Heart right ventricle (tissue), 16 donors: ENCODE data around the gene XRCC4. TPM values are rescaled to one million over a fixed set of nuclear protein-coding genes. Genes with fewer than 3 reads are reported as not detected.

Source experiments
- ATAC-seq, 8 donors: fragments of 200-7000 bp; cut with Tn5 transposase; one replicate each; pipeline ENCODE4 v1.9.1; 2020; ENCODE audit warnings: mild to moderate bottlenecking in 8 of 8, moderate library complexity in 8 of 8, moderate number of reproducible peaks in 1 of 8
- DNase-seq, 2 donors: peaks; one replicate each; pipeline ENCODE4 v3.0.0-alpha.2; 2020
- H3K27ac ChIP-seq, 10 donors: fragments of 200-600 bp; sonication (generic) in 2 of 10; one replicate each; pipeline versions ENCODE4 v1.5.0 to v1.8.0; 2020 to 2022; ENCODE audit warnings: mild to moderate bottlenecking in 3 of 10
- H3K27me3 ChIP-seq, 7 donors: fragments of 200-600 bp; one replicate each; pipeline ENCODE4 v1.8.0; 2021 to 2022; ENCODE audit warnings: mild to moderate bottlenecking in 2 of 7
- H3K36me3 ChIP-seq, 9 donors: fragments of 200-600 bp; sonication (generic) in 1 of 9; one replicate each; pipeline versions ENCODE4 v1.5.0 to v1.8.0; 2020 to 2022; ENCODE audit warnings: mild to moderate bottlenecking in 2 of 9
- H3K4me1 ChIP-seq, 9 donors: fragments of 200-600 bp; sonication (generic) in 1 of 9; one replicate each; pipeline versions ENCODE4 v1.5.0 to v1.8.0; 2020 to 2022; ENCODE audit warnings: mild to moderate bottlenecking in 4 of 9
- H3K4me3 ChIP-seq, 10 donors: fragments of 200-600 bp; sonication (generic) in 2 of 10; one replicate each; pipeline versions ENCODE4 v1.5.0 to v1.8.0; 2020 to 2022; ENCODE audit warnings: mild to moderate bottlenecking in 7 of 10, moderate library complexity in 2 of 10
- H3K9me3 ChIP-seq, 11 donors: fragments of 200-600 bp in 10 of 11; sonication (generic) in 2 of 11; one replicate each; pipeline versions ENCODE4 v1.5.0 to v1.8.0; 2013 to 2022; ENCODE audit warnings: mild to moderate bottlenecking in 2 of 11, control low read depth in 1 of 11, moderate library complexity in 1 of 11
- WGBS, 2 donors: extraction: QIAGEN DNeasy Blood & Tissue Kit; methylation state at CpG; one replicate each; pipeline ENCODE4 v1.1.7; 2013; ENCODE audit warnings: inconsistent platforms in 1 of 2; 5-methylcytosine and 5-hydroxymethylcytosine counted together
- intact Hi-C, 10 donors: fragments of 100-400 bp; cut with DNase I; formaldehyde crosslinking; loops; one replicate each; pipeline versions ENCODE4 v1.11.1 to v1.14.2; 2022
- polyA plus RNA-seq, 2 donors: library from polyadenylated mRNA; stranded (reverse); fragments of 200-250 nt; gene quantifications; one replicate each; pipeline ENCODE4 v1.2.3, GENCODE V29; 2013
- total RNA-seq, 10 donors: library from RNA; stranded (reverse); fragmentation: NEBNext Ultra II Directional in 3 of 10; extraction: Animal tissue kit (Norgen Biotek cat#: 25700) in 3 of 10; gene quantifications; one replicate each; pipeline versions ENCODE4 v1.2.1 to v1.2.4, GENCODE V29; 2021 to 2023
- TF ChIP-seq, protein P1 (sequence below), 9 donors: fragments of 200-600 bp; sonication (generic) in 2 of 9; IDR thresholded peaks; one replicate each; pipeline versions ENCODE4 v1.5.0 to v1.8.0; 2021 to 2022; ENCODE audit warnings: antibody characterized with exemption in 9 of 9, mild to moderate bottlenecking in 5 of 9, moderate library complexity in 1 of 9
- donor health status: Arrhythmogenic right ventricular cardiomyopathy.
- donor health status: ischemic (EF 13 %, LVEDD 7.1; RV severe dilation, severe dysfunction).
- donor health status: healthy with polysubstance abuse.
- donor health status: DM: no; HTN: yes; CAD: no.
- donor health status: DM: no; HTN: no; CAD: no.
- donor health status: ischemic (EF 25% LVEDD 6.9; RV normal size, moderate dysfunction).
- donor health status: ischemic (EF 25% LVEDD 5.7; RV mildly dilated, moderate dysfunction).
- donor health status: healthy.
- donor health status: DM: yes; HTN: yes; CAD: no.
- donor health status: Ischemic cardiomyopathy.
- donor health status: ischemic (EF 35%, LVEDD 5.7; RV mildly dilated, moderate dysfunction).
- donor health status: nonischemic (EF 11% LVEDD 7.7; RV severe dilation, severe dysfunction).
- donor health status: DM: yes; HTN: yes; CAD: no.
- donor health status: PGD.
- donor health status: ischemic (EF 29% LVEDD 5.4; RV normal size, mild dysfunction).
- donor health status: nonischemic (EF 23%, LVEDD 6.1; RV moderate dilation, normal function).

Gene XRCC4
- total and polyA plus RNA-seq, 12 donors, result 3.6 to 14.4 (median 6.8) TPM

DNA sequence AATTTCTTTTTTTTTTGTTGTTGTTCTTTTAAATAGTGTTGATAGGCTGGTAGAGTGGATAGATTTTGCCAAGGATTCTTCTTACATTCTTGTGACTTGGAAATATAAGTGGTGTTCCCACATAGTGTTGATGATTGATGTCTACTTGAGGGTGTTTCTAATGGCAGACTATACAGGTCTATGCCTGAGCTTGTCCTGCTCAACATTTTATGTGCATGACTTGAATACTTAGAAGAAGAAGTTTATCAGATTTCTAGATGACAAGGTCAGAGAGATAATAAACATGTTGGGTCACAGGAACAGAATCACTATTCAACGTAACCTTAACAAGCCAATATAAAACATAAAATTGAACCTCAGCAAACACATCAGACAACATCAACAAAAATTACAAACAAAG, 24.2 kb downstream of the XRCC4 start:
- Histone ChIP-seq H3K4me3 (no peak overlapping the region), H3K27ac (no peak overlapping the region), H3K27me3 (no peaks in the 10 kb centered on the region), H3K4me1 (peaks cover 0 to 26% (median 19%) of the 10 kb centered on the region in 9 donors), H3K36me3 (no peaks in the 10 kb centered on the region), H3K9me3 (no peaks in the 10 kb centered on the region)
- TF ChIP-seq, protein P1, sequence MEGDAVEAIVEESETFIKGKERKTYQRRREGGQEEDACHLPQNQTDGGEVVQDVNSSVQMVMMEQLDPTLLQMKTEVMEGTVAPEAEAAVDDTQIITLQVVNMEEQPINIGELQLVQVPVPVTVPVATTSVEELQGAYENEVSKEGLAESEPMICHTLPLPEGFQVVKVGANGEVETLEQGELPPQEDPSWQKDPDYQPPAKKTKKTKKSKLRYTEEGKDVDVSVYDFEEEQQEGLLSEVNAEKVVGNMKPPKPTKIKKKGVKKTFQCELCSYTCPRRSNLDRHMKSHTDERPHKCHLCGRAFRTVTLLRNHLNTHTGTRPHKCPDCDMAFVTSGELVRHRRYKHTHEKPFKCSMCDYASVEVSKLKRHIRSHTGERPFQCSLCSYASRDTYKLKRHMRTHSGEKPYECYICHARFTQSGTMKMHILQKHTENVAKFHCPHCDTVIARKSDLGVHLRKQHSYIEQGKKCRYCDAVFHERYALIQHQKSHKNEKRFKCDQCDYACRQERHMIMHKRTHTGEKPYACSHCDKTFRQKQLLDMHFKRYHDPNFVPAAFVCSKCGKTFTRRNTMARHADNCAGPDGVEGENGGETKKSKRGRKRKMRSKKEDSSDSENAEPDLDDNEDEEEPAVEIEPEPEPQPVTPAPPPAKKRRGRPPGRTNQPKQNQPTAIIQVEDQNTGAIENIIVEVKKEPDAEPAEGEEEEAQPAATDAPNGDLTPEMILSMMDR (IDR thresholded peaks at IDR 0.05), result no peak
- intact Hi-C loops, result no loop called here
- DNase-seq (no peak), ATAC-seq (peak in 1 of 8 donors; percentile 56)
- WGBS, 2 donors, result 64 to 80% methylated on average over 1 of the region's 1 CpG

DNA sequence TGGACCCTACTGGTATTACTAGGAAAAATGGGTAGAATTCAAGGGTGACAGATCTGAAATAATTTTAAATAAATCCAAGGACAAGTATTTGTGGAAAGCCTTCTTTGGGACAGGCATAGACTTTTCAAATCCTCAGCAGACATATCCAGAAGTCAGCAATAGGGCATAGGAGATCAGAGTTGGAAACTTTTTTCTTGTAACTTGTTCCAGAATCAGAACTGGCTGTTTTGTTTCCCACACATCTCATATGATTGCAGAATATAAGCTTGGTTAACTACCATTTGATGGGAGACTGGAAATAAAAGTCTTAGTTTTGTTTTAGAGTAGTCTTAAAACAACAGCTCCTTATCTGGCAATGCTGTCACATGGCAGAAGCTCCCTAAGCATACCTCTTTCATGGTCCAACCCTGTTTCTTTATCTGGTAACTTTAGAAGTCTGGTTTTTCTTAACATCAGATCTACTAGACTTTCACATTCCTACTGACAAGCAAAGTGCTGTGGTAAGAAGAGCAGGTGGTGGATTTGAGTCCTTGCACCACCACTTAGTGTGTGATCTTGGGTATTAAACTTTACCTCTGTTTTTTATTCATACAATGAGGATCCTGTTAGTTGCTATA, 25.1 kb downstream of the XRCC4 start:
- Histone ChIP-seq H3K9me3 (no peaks in the 10 kb centered on the region), H3K36me3 (no peaks in the 10 kb centered on the region), H3K4me3 (no peak overlapping the region), H3K4me1 (peaks cover 0 to 22% (median 10%) of the 10 kb centered on the region in 9 donors), H3K27me3 (no peaks in the 10 kb centered on the region), H3K27ac (peak overlapping the region in 1 of 10 donors; percentile 11)
- intact Hi-C loops, result no loop called here
- TF ChIP-seq, protein P1 (IDR thresholded peaks at IDR 0.05), result no peak
- DNase-seq (no peak), ATAC-seq (no peak)

DNA sequence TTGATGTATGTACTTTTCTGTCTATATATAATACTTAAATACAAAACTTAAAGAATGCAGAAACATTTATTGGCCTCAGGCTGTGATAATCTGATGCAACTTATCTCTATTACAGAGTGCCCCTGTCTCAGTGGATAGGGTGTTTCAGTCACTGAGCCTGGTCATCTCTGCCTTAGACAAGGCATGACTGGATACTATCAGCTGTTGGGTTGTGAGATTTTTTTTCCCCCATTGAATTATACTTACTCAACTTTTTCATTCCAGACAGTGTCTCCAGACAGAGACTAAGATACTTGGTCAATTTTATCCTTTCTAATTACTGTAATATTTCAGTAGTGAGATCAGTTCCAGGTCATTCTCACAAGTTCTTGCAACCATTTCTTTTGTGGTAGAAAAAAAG, 26.7 kb downstream of the XRCC4 start:
- TF ChIP-seq, protein P1 (IDR thresholded peaks at IDR 0.05), result no peak
- ATAC-seq, result no peak

DNA sequence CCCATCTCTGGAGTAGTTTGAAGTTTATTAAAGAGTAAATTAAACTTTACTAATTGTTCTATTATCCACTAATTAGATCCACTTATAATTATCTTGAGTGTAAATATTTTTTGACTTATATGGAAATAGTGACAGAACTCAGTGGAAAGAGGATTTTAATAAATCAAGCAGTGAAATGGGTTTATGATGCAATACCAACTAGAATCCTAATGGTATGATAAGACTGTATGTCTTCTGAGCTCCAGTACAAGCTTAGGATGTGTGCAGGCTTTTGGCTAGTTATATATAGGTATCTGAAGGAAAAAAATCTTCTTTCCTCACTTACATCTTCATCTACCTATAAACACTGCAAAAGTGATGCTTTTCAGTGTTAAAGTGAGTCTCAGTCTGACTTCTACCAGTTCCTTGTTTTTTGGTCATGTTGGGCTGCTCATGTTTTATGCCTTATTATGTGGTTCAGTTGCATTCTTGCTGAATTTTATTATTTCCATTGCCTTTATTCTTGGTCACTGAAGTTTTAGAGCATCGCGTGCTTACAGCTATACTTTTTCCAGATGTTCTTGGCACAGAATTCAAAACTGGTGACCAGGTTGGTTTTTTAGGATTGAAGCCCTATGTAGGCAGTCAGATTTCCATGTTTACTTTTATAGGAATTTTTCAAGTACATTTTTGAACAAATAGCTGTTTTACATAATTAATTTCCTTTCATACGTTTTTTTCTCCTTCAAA, 30.5 kb downstream of the XRCC4 start:
- ATAC-seq (no peak), DNase-seq (no peak)
- peaks cover 0 to 12% (median 0%) of the 10 kb centered on the region in 9 donors for H3K36me3 ChIP-seq
- TF ChIP-seq, protein P1 (IDR thresholded peaks at IDR 0.05), result no peak
- H3K4me1 ChIP-seq, result no peaks in the 10 kb centered on the region
- no peaks in the 10 kb centered on the region for H3K27me3 ChIP-seq
- 79 to 84% methylated on average over 3 of the region's 3 CpGs for WGBS, 2 donors
- H3K9me3 ChIP-seq, result peaks cover 0 to 1% (median 0%) of the 10 kb centered on the region in 11 donors
- intact Hi-C loops, result no loop called here
- H3K27ac ChIP-seq, result no peak overlapping the region
- H3K4me3 ChIP-seq, result no peak overlapping the region

More for the DNA sequence above, 26.7 kb downstream of the XRCC4 start:
- no peak for DNase-seq
- no peak overlapping the region for H3K4me3 ChIP-seq
- intact Hi-C loops, result no loop called here
- H3K27me3 ChIP-seq, result no peaks in the 10 kb centered on the region
- H3K27ac ChIP-seq, result no peak overlapping the region
- H3K4me1 ChIP-seq, result peaks cover 0 to 16% (median 6%) of the 10 kb centered on the region in 9 donors
- H3K9me3 ChIP-seq, result no peaks in the 10 kb centered on the region
- H3K36me3 ChIP-seq, result no peaks in the 10 kb centered on the region
